Cardiac fibroblast (primary cell): ENCODE data around the gene TM4SF5.

Source experiments
- DNase-seq, 2 donors: peaks; one replicate each; pipeline versions ENCODE4 v3.0.0 to v3.0.0-alpha.2; 2010; ENCODE audit warnings: low read depth in 2 of 2
- H3K4me3 ChIP-seq, 2 donors: replicated peaks in 1 of 2; 1 replicate in 1 of 2; 2 replicates in 1 of 2; pipeline ENCODE4 v1.5.1; 2011; ENCODE audit warnings: low read depth in 2 of 2, low read length in 2 of 2, mild to moderate bottlenecking in 2 of 2, moderate library complexity in 1 of 2
- TF ChIP-seq, protein P1 (sequence below): IDR thresholded peaks from one replicate; pipeline ENCODE4 v1.5.1; 2011; ENCODE audit warnings: low read depth, mild to moderate bottlenecking, low read length, inconsistent platforms

Gene TM4SF5

GRCh38 chr17:4744999-4745969 lies 26.4 kb upstream of the TM4SF5 start:
- H3K4me3 ChIP-seq: no peak overlapping the region
- TF ChIP-seq, protein P1, sequence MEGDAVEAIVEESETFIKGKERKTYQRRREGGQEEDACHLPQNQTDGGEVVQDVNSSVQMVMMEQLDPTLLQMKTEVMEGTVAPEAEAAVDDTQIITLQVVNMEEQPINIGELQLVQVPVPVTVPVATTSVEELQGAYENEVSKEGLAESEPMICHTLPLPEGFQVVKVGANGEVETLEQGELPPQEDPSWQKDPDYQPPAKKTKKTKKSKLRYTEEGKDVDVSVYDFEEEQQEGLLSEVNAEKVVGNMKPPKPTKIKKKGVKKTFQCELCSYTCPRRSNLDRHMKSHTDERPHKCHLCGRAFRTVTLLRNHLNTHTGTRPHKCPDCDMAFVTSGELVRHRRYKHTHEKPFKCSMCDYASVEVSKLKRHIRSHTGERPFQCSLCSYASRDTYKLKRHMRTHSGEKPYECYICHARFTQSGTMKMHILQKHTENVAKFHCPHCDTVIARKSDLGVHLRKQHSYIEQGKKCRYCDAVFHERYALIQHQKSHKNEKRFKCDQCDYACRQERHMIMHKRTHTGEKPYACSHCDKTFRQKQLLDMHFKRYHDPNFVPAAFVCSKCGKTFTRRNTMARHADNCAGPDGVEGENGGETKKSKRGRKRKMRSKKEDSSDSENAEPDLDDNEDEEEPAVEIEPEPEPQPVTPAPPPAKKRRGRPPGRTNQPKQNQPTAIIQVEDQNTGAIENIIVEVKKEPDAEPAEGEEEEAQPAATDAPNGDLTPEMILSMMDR: no peak
- DNase-seq: no peak

- DNase-seq: peak in 1 of 2 donors; percentile 15
- H3K4me3 ChIP-seq: no peak overlapping the region
- TF ChIP-seq, protein P1: no peak
Observed at GRCh38 chr17:4747847-4748246, 23.8 kb upstream of the TM4SF5 start.

- DNase-seq: no peak
- H3K4me3 ChIP-seq: no peak overlapping the region
- TF ChIP-seq, protein P1: no peak
Observed at GRCh38 chr17:4748686-4749085, 23.0 kb upstream of the TM4SF5 start.

GRCh38 chr17:4750606-4751005 lies 21.1 kb upstream of the TM4SF5 start:
- no peak for DNase-seq
- no peak overlapping the region for H3K4me3 ChIP-seq
- TF ChIP-seq, protein P1: no peak

DNA sequence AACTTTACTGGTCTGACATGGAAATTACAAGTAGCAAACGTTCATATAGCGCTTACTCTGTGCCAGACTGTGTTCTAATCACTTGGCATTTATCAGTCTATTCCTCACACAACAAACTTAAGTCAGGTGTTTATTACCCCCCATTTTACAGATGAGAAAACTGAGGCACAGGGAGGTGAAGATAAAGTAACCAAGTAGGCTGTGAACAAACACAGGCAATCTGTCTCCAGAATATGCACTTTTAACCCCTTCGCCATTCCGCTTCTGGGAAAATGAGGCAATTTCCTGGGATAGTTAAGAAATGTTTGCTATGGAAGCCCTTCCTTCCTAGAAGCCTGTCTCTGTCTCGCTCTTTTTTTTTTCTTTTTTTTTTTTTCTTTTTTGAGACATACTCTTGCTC lies 19.8 kb upstream of the TM4SF5 start:
- TF ChIP-seq, protein P1: no peak
- peak; percentile 20 to 68 for DNase-seq
- H3K4me3 ChIP-seq: no peak overlapping the region

DNA sequence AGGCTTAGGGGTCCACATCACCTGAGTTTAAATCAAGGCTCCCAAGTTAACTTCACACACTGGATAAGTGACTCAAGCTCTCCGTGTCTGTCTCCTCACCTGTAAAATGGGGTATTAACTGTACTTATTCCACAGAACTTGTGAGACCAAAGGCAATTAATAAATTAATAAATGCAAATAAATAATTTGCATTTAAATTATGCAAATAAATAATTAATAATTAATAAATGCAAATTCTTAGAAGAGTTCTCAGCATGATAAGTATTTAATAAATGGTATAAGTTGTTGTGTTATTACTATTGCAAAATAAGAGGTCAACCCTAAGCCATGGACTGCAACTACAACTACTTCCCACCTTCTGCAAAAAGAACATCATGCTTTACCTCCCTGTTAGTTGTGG lies 18.3 kb upstream of the TM4SF5 start:
- no peak overlapping the region for H3K4me3 ChIP-seq
- no peak for DNase-seq
- TF ChIP-seq, protein P1: no peak

- no peak for DNase-seq
- H3K4me3 ChIP-seq: no peak overlapping the region
- TF ChIP-seq, protein P1: no peak
Observed at GRCh38 chr17:4759776-4760236, 11.9 kb upstream of the TM4SF5 start.
